ENCODE results near the gene CORIN.

CORIN gene

DNA sequence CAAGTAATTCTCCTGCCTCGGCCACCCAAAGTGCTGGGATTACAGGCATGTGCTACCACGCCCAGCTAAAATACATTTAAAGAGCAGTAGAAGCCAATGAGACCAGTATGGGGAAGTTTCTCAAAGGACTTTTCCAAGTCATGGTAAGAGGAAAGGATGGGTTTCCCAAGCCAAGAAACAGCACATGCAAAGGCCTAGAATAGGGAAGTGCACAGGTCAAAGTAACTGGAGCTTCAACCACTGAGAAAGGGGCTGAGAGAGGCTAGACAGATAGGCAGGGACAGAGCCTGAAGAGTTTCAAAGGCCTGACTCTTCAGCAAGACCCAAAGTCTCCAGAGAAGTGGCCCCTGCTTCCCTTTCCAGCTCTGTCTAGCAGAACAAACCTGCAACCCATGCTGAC, 162.1 kb downstream of the CORIN start:
- no peak for DNase-seq

- no peak for DNase-seq
Observed at GRCh38 chr4:47674144-47674543, 163.7 kb downstream of the CORIN start.

DNA sequence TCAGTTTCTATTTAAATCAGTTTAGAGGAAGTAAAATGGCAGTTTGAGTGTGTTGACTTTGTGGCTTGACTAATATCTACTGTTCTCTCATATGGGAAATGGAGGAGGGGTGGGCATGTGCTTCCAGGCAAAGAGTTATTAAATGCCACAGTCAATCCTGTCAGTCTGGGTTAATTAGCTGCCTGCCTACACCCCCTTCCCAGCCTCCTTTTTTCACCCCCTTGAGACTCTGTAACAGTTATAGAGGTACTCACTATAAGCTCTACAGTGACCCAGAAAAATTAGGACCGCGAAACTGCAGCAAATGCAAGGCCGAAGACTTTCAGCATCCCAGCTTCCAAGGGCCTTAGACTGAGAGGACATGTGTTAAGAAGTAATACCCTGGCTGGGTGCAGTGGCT, 165.2 kb downstream of the CORIN start:
- DNase-seq: no peak

DNA sequence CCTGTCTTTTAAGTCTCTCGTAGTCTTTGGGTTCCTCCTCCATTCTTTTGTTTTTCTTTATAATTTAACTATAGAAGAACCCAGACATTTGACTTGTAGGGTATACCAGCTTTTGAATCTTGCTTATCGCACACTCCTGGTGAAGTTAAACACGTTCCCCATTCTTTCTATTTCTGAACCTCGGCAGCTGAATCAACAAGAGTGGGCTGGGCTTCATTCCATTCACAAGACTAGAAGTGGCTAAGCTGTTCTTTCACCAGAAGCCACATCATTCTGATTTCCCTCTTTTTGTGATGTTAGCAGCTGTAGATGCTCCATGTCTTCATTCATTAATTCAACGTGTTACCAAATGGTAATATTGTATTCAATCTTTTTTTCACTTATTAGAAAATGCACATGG, 167.9 kb downstream of the CORIN start:
- no peak for DNase-seq

DNA sequence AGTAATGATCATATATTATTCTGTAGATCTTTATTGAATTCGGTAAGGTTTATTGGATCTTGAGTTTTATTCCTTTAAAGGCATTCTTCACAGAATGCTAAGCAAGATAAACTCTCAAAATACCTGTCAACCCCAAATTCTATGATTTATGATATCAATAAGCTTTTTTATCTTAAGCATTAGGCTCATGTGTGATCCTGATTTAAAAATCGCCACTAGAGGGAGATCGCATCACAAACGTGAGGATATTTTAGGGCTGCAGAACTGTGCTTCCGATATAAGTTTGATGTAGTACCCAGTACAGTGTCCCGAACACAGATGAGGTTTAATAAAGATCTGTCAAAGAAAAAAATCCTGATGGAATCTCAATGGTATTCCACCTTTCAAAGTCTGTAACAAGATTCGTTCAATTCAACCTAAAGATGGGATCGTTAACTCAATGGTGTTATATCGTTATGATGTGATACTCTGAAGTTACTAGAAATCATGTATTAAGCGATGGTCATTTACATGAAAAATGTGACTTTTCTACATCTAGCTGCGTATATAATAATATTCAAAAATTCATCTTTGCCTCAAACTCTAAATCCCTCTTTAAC, 169.0 kb downstream of the CORIN start:
- peak; percentile 16 for DNase-seq

DNA sequence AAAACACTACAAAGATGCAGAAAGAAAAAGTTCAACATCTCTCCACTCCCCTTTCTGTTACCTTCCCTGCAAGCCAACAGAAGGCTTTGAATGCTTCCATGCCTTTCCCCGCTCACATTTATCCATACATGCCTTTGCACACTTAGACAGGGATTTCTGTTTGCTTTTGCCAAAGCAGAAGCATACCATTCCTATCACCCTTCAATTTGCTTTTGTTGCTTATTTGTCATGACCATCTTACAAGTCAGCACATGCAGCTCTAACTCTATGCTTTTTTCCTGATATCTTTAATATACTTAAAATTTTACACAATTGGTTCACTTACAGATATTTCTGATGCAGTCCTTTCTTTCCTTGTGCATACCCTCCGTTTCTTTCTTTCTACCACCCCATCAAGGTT, 169.6 kb downstream of the CORIN start:
- no peak for DNase-seq

DNA sequence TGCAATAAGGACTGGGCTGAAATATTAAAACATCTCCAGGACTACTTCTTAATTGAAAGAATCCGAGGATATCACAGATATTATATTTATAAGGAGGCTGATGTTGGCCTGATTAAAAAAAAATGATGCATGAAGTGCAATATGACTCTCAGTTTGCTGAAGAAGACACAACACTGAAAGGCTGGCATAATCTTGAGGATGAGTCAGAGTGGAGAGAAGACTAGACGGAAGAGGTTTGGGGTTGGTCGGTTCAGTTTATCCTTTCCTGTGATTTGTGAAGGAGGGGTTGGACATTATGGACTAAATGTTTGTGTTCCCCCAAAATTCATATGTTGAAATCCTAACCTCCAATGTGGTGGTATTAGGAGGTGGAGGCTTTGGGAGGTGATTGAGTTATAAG, 170.3 kb downstream of the CORIN start:
- no peak for DNase-seq

GRCh38 chr4:47664051-47664826, 173.6 kb downstream of the CORIN start:
- DNase-seq: no peak

- DNase-seq: no peak
Observed at GRCh38 chr4:47662975-47663374, 174.9 kb downstream of the CORIN start.

- no peak for DNase-seq
Observed at GRCh38 chr4:47661741-47662140, 176.1 kb downstream of the CORIN start.

GRCh38 chr4:47659342-47659741, 178.5 kb downstream of the CORIN start:
- DNase-seq: no peak

GRCh38 chr4:47654972-47655693, 182.7 kb downstream of the CORIN start:
- DNase-seq: no peak

- DNase-seq: no peak
Observed at GRCh38 chr4:47652092-47652491, 185.8 kb downstream of the CORIN start.

DNA sequence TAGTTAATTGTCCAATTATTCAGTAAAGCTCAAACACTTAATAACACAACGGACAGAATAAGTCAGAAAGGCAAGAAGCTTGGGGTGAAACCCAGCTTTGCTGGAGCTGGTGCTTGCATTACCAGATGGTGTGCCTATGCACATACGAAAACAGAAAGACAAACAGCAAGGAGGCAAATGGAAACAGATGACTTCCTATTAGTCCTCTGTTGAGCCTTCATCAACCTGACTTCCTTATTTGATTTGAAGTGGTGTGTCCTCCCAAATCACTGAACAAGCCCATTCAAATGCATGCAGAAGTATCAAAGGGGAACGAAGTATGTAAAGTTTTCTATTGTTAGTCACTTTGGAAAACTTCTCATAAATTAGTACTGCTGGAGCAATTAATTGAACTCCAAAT, 186.6 kb downstream of the CORIN start:
- no peak for DNase-seq

- no peak for DNase-seq
Observed at GRCh38 chr4:47650584-47651130, 187.2 kb downstream of the CORIN start.

GRCh38 chr4:47647544-47647943, 190.3 kb downstream of the CORIN start:
- DNase-seq: no peak

DNA sequence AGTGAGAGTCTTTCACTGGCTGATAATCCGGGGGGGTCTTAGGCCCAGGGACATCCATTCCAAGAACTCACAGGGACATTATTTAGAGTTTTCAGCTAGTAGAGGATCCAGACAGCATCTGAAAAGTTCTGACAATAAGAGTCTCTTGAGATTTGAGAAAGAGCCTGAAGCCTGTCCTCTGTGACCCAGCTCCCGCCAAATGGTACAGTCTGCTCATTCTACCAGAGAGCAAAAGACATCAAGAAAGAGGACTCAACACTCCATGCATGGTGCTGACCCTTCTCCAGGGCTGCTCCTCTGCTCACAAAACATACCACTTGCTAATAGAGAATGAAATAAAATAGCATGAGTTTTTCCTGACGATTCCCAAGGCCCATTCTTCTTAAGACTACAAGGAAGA, 190.8 kb downstream of the CORIN start:
- DNase-seq: no peak

DNA sequence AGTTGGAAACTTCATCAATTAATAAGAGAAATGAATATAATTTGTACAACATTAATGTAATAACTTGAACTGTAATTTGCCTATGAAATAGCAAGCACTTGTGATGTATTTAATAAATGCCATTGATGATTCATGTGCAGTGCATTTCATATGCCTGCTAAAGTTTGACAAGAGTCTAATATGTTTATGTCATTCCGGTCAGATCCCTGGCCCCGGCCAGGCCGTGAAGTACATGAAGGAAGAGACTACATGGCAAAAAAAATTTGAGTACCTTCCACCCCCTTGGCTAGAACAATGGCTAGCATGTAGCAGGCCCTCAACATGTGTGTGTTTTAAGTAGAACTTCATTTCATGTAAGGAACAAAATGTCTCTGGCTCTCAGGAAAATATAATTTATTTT, 191.5 kb downstream of the CORIN start:
- no peak for DNase-seq

GRCh38 chr4:47643845-47644244, 194.0 kb downstream of the CORIN start:
- no peak for DNase-seq

GRCh38 chr4:47642985-47643760, 194.7 kb downstream of the CORIN start:
- no peak for DNase-seq

DNA sequence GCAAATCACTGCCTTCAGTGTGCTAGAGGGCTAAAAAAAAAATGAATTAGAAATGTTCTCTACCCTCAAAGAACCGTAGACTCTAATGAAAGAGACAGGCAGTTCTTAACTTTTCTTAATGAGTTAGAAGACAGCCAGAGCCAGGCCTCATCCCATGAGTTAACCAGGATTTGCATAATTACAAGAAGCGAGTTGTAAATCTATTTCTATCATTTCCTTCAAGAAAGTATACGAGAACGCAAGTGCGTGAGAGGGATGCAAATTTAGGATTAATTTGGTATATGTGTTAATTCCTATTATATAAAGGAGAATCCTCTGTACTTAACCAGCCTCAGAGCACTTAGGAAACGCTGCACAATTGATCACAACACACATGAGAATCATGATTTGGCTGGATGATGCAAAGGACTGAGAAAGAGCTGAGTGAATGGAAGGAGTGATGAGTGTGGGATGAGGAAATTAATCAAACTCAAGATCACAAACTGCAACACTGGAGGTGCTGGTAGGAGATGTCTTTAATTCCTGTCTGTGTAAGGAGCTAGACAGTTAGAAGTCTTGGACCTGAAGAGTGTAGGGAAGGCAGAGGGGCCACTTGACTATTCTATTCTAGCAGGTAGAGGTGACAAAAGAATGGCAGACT, 195.6 kb downstream of the CORIN start:
- no peak for DNase-seq

- no peak for DNase-seq
Observed at GRCh38 chr4:47641755-47642154, 196.1 kb downstream of the CORIN start.

Data from central memory CD4-positive, alpha-beta T cell (primary cell).